GM10266 (cell line): ENCODE data around the gene HHAT.

Experiments used
- DNase-seq: peaks from one replicate; pipeline ENCODE4 v3.0.0; 2012; ENCODE audit errors: extremely low spot score
- CTCF ChIP-seq: IDR thresholded peaks from 2 replicates; pipeline ENCODE4 v1.5.1; 2012; ENCODE audit warnings: mild to moderate bottlenecking, low read depth; ENCODE audit not compliant: control insufficient read depth, insufficient read depth; ENCODE audit errors: missing control alignments

Gene HHAT

GRCh38 chr1:210648588-210649269, 320.0 kb downstream of the HHAT start:
- no peak for DNase-seq
- no peak for TF ChIP-seq CTCF

- TF ChIP-seq CTCF, result no peak
- no peak for DNase-seq
Measured at GRCh38 chr1:210650403-210650802, 321.7 kb downstream of the HHAT start.

- no peak for DNase-seq
- no peak for TF ChIP-seq CTCF
Measured at GRCh38 chr1:210652329-210652954, 323.7 kb downstream of the HHAT start.

GRCh38 chr1:210653771-210654170, 325.1 kb downstream of the HHAT start:
- no peak for DNase-seq
- TF ChIP-seq CTCF, result no peak

- no peak for DNase-seq
- no peak for TF ChIP-seq CTCF
Measured at GRCh38 chr1:210654176-210654981, 325.7 kb downstream of the HHAT start.

GRCh38 chr1:210655511-210655910, 326.8 kb downstream of the HHAT start:
- TF ChIP-seq CTCF, result no peak
- no peak for DNase-seq
